ENCODE results near the gene MED26.
"Not testable (repeated sequence)": the region's sequence is repeated elsewhere in the genome, so short reads cannot be mapped to it uniquely, and the experiment has no call there.

Gene MED26

DNA sequence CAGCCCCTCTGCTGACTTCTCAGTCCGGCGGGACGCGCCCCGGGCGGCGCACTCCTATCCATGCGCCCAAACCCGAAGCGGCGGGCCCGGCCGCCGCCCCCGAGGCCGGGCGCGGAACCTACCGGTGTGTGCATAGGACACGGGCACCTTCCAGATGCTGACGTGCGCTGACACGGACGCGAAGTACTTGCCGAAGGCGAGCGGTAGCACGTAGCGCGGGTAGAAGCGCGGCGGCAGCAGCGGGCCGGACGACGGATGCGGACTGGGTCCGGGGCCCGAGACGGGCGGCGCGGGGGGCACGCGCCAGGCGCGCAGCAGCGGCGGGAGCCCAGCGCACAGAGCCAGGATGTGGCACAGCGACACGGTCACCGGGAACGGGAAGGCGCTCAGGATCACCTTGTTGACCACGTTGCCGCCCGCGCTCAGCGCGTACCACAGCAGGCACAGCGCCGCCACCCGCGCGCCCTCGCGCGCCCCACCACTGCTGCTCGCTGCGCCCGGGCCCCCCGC lies 56.1 kb downstream of the MED26 start:
- DNase-seq: peak in 1 of 2 experiments; percentile 53

DNA sequence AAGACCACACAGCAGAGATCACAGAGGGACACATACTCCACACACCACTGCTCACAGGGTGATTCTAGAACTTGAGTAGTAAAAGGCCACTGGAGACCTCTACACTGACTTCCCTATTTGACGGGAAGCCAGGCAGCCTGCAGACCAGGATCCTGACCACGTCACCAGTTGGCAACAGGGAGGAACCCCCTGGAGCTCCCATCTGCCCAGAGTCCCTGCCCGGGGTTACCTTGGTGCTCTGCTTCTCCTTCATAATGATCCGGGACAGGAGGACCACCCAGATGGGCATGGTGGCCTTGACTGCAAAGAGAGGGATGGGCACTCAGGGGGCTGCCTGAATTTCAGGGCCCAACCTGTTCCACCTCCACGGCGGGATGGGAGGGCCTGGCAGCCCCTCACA lies 56.7 kb downstream of the MED26 start:
- peak; percentile 40 to 49 for DNase-seq

DNA sequence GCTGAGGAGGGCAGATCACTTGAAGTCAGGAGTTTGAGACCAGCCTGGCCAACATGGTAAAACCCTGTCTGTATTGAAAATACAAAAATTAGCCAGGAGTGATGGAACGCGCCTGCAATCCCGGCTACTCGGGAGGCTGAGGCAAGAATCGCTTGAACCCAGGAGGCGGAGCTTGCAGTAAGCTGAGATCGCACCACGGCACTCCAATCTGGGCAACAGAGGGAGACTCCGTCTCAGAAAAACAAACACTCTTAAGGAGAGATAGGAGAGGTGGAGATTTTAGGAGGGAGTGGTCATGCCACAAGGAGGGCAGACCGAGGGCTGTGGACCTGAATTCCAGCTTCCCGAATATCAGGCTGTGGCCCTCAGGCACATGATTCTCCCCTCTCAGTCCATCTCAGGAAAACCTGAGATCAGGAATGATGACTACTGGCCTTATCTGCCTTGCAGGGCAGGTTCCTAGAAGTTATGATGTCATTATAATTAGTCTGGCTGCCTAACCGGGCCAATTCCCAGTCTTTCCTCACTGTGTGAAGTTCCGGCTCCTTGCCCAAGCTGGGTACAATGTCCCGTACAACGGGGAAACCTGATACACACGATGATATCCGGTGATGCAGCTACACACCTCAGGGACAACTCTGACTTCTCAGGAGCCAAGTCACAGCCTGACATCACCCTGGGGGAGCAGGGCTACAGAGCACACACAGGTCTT lies 58.2 kb downstream of the MED26 start:
- DNase-seq: no peak

DNA sequence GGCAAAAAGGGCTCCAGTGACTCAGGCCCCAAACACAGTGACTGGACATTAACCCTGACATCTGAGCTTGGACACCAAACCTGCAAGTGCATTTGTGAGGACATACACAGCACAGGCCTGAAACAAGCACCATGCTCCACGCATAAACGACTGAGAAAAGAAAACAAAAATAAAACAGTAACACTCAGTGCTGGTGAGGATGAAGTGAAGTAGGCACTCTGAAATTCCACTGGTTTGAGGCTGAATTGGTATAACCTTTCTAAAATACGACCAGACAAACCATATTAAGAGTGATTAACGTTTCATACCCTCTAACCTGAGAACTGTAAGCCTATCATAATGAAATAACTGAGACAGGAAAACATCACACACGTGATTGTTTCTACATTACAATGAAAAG lies 61.3 kb downstream of the MED26 start:
- no peak for DNase-seq

DNA sequence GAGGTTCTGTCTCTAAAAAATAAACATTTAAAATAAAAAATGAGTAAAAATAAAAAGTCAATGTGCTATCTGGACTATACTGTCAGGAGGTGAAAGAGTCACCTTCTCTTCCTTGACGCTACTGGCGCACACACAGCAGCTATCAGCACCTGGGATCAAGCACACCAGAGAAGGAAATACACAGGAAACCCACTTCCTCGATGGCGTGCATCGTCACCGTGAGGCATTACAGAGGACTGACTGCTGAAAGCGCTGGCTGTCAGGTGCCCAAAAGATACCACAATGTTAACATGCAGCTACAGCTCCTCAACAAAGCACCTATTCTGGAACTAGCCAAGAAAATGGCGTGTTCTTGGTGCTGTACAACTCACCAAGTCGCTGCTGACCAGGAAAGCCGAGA lies 61.8 kb downstream of the MED26 start:
- no peak for DNase-seq

DNA sequence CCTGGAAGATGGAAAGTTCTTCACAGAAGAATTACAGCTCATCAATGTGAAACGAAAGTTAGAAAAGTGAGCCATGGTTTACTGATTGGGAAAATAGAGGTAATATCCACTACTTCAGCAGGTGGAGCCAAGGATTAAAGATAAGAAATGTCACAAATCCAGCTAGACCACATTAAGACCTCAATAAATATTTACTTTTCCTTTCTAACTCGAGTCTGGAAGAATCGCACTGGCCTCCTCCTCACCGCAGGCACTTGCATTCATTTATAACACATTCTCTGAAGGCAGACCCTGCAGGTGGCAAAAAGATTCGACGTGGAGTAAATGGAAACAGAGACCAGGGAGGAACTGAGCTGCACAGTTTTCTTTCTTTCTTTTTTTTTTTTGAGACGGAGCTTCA lies 63.2 kb downstream of the MED26 start:
- no peak for DNase-seq

DNA sequence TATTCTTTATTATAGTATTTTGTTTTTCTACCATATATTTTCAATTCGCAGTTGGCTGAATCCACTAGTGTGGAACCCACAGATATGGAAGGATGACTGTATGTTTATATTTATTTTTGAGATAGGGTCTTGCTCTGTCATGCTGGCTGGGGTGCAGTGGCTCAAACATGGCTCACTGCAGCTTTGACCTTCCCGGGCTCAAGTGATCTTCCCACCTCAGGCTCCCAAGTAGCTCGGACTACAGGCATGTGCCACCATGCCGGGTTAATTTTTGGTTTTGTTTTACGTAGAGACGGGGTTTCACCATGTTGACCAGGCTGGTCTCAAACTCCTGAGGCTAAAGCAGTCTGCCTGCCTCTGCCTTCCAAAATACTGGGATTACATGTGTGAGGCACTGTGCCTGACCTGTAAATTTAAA lies 65.4 kb downstream of the MED26 start:
- no peak for DNase-seq

DNA sequence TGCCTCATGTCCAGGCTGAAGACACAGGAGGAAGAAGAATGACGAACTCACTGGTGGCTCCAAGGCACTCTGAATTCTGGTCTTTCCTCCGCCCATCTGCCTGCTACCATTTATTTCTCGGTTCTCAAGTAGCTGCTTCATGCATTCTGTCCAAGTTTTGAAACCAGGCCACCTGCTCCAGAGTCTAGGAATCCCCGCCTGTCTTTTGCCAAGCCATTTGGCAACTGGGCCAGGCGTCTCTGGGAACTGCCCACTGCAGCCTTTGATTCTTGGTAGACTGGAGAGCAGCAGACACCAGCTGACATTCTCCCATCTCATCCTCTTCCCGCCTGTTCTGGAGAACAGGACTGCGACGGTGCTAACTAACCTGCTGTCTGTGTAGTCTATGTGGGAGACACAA lies 66.6 kb downstream of the MED26 start:
- DNase-seq: no peak

DNA sequence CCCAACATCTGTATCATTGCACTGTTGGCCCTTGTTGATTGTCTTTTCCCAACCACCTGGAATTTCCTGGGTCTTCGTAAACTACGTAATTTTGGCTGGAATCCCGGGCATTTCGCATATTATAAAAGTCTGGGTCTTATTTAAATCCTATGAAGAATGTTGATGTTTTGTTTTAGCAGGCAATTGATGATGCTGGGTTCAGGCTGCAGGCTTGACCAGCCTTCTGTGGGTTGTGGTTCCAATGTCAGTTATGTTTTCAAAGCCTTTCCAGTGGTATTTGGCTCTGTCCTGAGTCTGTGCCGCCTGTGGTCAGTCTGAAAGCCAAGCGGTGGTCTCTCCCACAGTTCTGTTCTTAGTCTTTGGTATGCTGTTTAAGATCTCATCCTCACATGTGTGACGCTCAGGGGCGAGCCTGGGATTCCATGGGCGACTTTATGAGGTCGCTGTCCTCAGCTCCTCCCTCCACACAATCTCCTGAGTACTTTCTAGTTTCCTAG lies 68.2 kb downstream of the MED26 start:
- DNase-seq: no peak

DNA sequence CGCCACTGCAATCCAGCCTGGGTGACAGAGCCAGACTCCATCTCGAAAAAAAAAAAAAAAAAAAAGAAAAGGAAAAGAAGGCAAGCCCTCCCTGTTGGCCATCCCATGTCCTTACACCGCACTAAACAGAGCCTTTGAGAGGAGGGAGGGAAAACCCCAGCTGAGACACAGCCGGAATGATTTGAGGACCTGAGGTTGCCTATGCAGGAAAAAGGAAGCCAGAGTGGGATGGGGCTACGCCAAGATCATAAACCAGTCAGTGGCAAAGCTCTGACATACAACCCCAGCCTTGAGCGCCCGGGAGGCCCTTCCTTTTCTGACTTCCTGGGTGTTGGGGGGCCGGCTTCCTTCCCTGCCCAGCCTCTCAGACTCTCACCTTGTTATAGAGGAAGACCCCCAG lies 73.2 kb downstream of the MED26 start:
- DNase-seq: no peak

DNA sequence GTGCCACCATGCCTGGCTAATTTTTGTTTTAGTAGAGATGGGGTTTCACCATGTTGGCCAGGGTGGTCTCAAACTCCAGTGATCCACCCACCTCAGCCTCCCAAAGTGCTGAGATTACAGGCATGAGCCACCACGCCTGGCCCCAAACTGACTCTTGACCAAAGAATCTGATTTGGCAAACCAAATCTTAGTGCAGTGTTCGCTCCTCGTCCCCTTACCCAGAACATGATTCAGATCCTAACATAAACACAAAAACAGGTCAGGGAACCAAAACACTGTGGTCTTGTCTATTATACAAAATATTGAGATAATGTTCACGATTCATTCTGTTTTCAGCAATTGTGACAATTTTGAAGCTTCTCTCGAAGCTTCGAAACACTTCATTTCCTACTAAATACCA lies 76.1 kb downstream of the MED26 start:
- not testable (repeated sequence) for DNase-seq

DNA sequence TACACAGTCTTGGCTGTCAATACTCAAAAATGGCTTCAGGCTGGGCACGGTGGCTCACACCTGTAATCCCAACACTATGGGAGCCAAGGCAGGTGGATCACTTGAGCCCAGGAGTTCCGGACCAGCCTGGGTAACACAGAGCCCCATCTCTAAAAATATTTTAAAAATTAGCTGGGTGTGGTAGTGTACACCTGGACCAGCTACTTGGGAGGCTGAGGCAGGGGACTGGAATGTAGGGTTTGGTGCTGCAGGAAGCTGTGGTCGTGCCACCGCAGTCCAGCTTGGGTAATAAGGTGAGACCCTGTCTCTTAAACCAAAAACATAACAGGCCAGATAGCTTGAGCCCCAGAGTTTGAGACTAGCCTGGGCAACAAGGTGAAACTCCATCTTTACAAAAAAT lies 79.0 kb downstream of the MED26 start:
- DNase-seq: no peak

DNA sequence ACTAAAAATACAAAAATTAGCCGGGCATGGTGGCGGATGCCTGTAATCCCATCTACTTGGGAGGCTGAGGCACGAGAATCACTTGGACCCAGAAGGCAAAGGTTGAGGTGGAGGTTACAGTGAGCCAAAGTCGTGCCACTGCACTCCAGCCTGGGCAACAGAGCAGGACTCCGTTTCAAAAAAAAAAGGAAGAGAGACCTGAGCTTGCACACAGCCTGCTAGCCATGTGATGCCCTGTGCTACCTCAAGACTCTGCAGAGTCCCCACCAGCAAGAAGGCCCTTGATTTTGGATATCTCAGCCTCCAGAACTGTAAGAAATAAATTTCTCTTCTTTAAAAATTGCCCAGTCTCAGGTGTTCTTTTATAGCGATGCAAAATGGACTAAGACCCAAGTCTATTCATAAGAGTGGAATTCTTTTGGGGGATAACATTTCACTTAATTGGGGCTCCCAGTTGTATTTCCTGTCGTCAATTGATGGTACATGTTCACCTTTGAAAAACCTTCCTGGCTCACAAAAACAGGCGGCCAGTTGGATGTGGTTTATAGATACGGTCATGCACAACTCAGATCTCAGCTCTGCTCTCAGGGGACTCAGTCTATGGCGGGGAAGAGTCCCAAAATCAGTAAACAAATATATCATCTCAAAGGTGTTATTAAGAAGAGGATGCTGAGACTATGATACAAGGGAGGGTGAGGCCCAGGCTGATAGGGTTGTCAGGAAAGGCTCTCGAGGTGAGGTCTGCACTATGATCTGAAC lies 83.4 kb downstream of the MED26 start:
- DNase-seq: no peak

DNA sequence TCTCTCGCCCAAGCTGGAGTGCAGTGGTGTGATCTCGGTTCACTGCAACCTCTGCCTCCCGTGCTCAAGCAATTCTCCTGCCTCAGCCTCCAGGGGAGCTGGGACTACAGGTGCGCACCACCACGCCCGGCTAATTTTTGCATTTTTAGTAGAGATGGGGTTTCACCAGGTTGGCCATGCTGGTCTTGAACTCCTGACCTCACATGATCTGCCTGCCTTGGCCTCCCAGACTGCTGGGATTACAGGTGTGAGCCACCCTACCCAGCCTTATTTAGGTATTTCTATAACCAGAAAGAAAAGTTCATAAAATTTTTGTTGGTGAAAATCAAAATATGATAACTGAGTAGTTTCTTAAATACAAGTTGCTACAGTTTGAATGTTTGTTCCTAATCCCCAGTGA lies 84.3 kb downstream of the MED26 start:
- not testable (repeated sequence) for DNase-seq

DNA sequence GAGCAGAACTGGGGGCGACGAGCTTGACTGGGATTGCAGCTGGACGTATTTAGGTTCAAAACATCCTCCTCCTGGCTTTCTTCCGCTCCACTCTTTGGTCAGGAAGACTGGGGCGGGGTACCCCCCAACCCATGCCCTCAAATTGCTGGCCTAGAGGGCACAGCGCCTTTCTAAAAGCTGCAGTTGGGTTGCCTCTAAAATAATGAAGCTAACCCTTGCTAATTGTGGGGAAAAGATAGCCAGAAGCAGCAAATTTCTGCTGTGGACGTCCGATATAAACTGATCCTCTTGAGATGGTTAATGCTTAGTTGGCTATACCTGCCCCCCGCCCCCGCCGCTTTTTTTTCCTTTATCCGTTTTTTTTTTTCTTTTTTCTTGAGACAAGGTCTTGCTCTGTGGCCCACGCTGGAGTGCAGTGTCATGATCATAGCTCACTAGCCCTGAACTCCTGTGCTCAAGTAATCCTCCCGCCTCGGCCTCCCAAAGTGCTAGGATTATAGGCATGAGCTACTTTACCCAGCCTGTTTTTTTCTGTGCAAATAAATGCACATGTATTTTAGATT lies 85.0 kb downstream of the MED26 start:
- no peak for DNase-seq

DNA sequence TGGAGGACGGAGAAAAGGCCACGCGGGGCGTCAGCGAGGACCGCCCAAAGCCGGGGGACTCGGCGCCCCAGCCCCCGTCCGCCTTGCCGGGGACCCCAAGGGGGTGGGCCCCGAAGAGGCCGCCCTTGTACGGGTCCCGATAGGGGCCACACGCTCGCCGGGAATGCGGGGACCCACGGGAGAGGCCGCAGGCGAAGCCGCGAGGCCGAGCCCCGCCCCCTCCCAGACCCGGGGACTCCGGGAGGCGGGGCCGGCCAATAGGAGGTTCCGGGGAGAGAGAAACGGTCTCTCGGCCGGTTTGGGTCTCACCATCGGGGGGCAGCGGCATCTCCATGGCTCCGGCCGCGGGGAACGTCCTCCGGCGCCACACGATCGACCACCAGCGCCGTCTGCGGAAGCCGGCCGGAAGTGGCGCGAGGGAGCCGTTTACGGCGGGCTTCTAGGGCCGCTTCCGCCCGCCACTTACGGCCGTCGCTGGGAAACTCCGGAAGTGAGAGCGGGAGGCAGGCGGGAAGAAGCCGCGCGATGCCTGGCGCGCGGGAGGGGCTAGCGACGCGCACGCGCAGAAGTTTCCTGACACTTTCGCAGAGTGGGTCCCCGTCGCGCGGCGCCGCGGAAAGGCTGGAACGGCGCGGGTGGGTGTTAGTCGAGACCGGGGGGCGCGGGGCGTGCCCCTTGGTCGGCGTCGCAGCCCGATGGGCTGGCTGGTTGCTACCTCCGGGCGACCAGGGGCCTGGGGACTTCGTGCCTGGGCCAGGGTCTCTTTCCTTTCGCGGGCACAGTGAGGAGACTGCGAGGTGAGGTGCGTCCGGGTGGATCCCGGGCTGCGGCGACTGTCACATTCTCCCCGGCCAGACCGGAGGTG lies 85.7 kb downstream of the MED26 start, which contains the start of gene CHERP:
Gene CHERP (minus strand): TSS at position 393 of the 865 bp plus-strand sequence. CDS start 59 bp downstream, at position 334.
- DNase-seq: peak; percentile 92 to 96

DNA sequence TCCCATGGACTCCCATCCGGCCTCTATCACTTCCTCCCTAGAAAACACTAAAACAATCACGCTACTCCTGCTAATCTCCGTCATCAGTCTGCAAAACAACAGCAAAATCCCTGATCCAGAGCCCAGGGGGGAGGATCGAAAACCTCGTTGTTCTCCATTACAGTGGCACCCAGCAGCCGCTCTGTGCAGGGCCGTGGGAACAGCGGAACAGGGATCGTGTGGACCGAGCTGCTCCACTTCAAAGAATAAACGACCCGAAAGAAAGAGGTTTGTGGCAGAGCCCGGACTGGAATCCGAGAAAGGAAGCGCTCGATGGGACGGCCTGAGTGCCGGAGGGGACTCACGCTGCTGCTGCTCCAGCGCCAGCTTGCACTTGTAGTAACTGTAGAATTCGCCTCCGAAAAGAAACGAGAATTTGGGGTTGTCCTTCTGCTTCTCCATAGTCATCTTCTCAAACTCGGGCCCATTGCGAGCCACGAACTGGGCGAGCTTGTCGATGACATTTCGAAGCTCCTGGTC lies 86.4 kb downstream of the MED26 start:
- DNase-seq: no peak

DNA sequence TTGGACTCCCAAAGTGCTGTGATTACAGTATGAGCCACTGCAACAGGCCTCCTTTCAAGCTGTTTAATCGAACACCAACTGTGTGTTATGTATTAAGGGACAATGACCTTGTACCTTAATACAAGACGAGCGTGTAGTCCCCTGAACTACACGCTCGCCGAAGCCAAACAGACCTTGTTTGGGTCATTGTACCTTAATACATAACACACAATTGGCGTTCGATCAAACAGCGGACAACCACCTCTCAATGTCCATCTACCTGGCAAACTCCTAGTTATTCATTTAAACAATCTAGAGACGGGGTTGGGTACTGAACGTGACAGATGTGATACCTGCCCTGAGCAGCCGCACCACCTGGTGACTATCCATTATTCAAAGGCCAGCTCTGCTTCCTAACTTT lies 87.1 kb downstream of the MED26 start:
- DNase-seq: no peak

DNA sequence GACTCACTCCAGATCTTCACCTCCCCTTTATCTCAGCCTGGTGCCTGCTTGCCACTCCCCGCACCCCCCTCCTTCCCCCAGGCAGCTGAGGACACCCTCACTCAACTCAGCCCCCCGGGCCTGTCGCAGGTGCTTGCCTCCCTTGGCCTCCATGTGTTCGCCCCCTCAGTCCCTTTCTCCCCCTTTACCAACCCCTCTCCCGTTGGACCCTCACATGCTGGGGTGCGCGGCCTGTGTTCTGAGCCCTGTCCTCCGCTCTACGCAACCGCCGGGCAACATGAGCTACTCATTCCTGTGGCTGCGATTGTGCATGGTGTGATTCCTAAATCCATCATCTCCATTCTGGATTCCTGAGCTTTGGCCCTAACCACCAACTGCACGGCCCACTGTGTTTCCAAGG lies 90.9 kb downstream of the MED26 start:
- DNase-seq: no peak

DNA sequence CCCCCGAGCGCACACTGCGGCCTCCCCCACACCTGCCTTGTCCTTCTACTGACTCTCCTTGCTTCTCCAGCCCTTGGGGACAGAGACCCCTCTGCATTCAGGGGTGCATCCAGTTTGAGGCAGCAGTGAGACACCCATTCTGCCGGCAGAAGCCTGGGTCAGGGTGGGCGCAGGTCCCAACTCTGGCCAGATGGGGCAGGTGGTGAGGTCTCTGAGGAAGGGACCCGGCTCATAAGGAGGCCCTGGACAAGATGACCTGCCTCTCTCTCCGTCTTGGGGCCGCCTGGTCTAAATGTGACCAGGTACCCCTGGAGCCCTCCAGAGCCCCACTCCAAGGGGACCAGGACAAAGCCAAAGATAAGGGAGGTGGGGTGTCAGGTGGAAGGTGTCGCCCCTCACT lies 91.9 kb downstream of the MED26 start:
- DNase-seq: no peak

DNA sequence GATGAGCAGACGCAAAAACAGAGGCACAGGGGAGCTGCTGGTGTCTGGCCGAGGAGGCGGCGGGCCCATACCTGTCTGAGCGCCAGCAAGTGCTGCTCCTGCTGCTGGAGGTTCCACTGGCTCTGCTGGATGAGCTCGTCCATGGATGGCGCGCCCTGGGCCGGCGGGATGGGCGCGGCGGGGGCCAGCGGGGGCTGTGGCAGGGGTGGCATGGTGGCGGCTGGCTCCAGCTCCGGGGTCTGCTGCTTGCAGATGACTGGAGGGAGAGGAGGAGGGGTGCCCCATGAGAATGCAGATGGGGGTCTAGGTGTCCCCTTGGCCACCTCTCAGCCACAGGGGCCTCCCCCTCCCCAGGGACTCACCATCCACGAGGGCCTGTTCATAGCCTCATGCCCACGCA lies 92.6 kb downstream of the MED26 start:
- no peak for DNase-seq

DNA sequence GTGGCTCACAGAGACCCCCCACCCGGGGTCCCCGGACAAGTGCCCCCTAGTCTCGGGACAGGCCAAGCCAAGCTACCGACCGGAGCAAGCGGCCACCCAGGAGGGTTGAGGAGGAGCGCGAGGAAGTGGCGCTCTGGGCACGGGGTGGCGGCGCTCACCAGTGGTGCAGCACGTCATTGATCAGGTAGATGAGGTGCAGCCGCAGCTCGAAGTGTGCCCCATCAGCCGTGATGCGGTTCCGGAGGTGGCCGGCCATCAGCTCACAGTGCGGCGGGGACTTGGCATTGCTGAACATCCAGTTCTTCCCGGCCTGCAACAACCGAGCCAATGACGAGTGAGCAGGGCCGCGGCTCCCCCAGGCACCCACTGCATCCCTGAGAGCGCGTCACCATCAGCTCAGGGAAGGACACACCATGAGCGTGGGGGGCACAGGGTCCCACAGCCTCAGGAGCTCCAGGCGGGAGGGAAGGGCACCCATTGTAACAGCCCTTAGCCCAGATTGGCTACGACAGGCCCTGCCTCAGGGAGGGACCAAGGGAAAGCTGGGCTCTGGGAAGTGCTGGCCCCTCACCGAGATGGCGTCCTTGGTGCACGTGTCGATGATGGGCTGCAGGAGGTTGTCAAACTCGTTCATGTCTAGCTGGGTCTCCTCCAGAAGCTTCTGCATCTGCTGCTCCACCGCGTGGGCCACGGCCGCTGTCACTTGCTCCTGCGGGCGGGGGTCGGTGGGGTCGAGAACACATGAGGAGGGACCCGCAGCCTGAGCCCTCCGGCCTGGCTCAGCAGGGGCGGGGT lies 95.4 kb downstream of the MED26 start:
- DNase-seq: no peak
